HEK293 (cell line): ENCODE results near the gene TNNC1.

ENCODE experiments used
- GFI1B ChIP-seq: fragments of 450-650 bp; formaldehyde crosslinking; IDR thresholded peaks from 2 replicates; pipeline ENCODE4 v1.5.1; 2016; ENCODE audit warnings: missing biosample characterization, missing genetic modification characterization
- IKZF3 ChIP-seq: fragments of 450-650 bp; IDR thresholded peaks from 2 replicates; pipeline ENCODE4 v1.5.0; 2018; ENCODE audit warnings: missing biosample characterization, mild to moderate bottlenecking, missing genetic modification characterization, moderate library complexity
- PATZ1 ChIP-seq: fragments of 450-650 bp; formaldehyde crosslinking; IDR thresholded peaks from 2 replicates; pipeline ENCODE4 v1.5.1; 2016; ENCODE audit warnings: missing biosample characterization, missing genetic modification characterization
- REPIN1 ChIP-seq: fragments of 450-650 bp; formaldehyde crosslinking; IDR thresholded peaks from 2 replicates; pipeline ENCODE4 v1.5.1; 2017; ENCODE audit warnings: missing biosample characterization, missing genetic modification characterization, low read depth
- SP3 ChIP-seq: fragments of 450-650 bp; formaldehyde crosslinking; IDR thresholded peaks from 2 replicates; pipeline ENCODE4 v1.5.1; 2016; ENCODE audit warnings: missing biosample characterization, missing genetic modification characterization
- YY1 ChIP-seq: fragments of 450-650 bp; formaldehyde crosslinking; IDR thresholded peaks from 2 replicates; pipeline ENCODE4 v1.5.1; 2018; ENCODE audit warnings: missing biosample characterization, missing genetic modification characterization
- ZFP3 ChIP-seq: fragments of 450-650 bp; formaldehyde crosslinking; IDR thresholded peaks from 2 replicates; pipeline ENCODE4 v1.5.1; 2016; ENCODE audit warnings: low read depth, missing biosample characterization, missing genetic modification characterization
- ZNF184 ChIP-seq: fragments of 450-650 bp; IDR thresholded peaks from 2 replicates; pipeline ENCODE4 v1.5.1; 2018; ENCODE audit warnings: missing biosample characterization, mild to moderate bottlenecking, missing genetic modification characterization
- ZNF449 ChIP-seq: fragments of 450-650 bp; formaldehyde crosslinking; IDR thresholded peaks from 2 replicates; pipeline ENCODE4 v1.5.1; 2017; ENCODE audit warnings: missing biosample characterization, mild to moderate bottlenecking, missing genetic modification characterization, moderate library complexity
- ZNF548 ChIP-seq: fragments of 450-650 bp; formaldehyde crosslinking; IDR thresholded peaks from 2 replicates; pipeline ENCODE4 v1.5.1; 2016; ENCODE audit warnings: missing biosample characterization, missing genetic modification characterization
- ZNF658 ChIP-seq: fragments of 450-650 bp; formaldehyde crosslinking; IDR thresholded peaks from 2 replicates; pipeline ENCODE4; 2016; ENCODE audit warnings: missing biosample characterization, missing genetic modification characterization
- ZNF76 ChIP-seq: fragments of 450-650 bp; formaldehyde crosslinking; IDR thresholded peaks from 2 replicates; pipeline ENCODE4; 2016; ENCODE audit warnings: low read depth, missing biosample characterization, missing genetic modification characterization, borderline replicate concordance
- TF ChIP-seq, protein P1 (sequence below): fragments of 450-650 bp; formaldehyde crosslinking; IDR thresholded peaks from 2 replicates; pipeline ENCODE4 v1.5.1; 2016; ENCODE audit warnings: missing biosample characterization, missing genetic modification characterization
- TF ChIP-seq, protein P2 (sequence below): fragments of 450-650 bp; formaldehyde crosslinking; conservative IDR thresholded peaks from 2 replicates; pipeline ENCODE4 v1.5.1; 2016; ENCODE audit warnings: low read depth, missing biosample characterization, missing genetic modification characterization

GRCh38 chr3:52502808-52503350, 49.0 kb upstream of the TNNC1 start:
- TF ChIP-seq IKZF3 (tag by site-specific recombination) (no peak), REPIN1 (tag by site-specific recombination) (no peak), ZNF449 (tag by site-specific recombination) (no peak), YY1 (tag by site-specific recombination) (no peak), GFI1B (tag by site-specific recombination) (no peak), ZNF658 (tag by site-specific recombination) (no peak), PATZ1 (tag by site-specific recombination) (no peak), SP3 (tag by site-specific recombination) (no peak), ZNF548 (tag by site-specific recombination) (no peak), ZNF184 (tag by site-specific recombination) (no peak), ZFP3 (no peak), ZNF76 (no peak)
- TF ChIP-seq, protein P1, sequence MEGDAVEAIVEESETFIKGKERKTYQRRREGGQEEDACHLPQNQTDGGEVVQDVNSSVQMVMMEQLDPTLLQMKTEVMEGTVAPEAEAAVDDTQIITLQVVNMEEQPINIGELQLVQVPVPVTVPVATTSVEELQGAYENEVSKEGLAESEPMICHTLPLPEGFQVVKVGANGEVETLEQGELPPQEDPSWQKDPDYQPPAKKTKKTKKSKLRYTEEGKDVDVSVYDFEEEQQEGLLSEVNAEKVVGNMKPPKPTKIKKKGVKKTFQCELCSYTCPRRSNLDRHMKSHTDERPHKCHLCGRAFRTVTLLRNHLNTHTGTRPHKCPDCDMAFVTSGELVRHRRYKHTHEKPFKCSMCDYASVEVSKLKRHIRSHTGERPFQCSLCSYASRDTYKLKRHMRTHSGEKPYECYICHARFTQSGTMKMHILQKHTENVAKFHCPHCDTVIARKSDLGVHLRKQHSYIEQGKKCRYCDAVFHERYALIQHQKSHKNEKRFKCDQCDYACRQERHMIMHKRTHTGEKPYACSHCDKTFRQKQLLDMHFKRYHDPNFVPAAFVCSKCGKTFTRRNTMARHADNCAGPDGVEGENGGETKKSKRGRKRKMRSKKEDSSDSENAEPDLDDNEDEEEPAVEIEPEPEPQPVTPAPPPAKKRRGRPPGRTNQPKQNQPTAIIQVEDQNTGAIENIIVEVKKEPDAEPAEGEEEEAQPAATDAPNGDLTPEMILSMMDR (tag by site-specific recombination): no peak
- TF ChIP-seq, protein P2, sequence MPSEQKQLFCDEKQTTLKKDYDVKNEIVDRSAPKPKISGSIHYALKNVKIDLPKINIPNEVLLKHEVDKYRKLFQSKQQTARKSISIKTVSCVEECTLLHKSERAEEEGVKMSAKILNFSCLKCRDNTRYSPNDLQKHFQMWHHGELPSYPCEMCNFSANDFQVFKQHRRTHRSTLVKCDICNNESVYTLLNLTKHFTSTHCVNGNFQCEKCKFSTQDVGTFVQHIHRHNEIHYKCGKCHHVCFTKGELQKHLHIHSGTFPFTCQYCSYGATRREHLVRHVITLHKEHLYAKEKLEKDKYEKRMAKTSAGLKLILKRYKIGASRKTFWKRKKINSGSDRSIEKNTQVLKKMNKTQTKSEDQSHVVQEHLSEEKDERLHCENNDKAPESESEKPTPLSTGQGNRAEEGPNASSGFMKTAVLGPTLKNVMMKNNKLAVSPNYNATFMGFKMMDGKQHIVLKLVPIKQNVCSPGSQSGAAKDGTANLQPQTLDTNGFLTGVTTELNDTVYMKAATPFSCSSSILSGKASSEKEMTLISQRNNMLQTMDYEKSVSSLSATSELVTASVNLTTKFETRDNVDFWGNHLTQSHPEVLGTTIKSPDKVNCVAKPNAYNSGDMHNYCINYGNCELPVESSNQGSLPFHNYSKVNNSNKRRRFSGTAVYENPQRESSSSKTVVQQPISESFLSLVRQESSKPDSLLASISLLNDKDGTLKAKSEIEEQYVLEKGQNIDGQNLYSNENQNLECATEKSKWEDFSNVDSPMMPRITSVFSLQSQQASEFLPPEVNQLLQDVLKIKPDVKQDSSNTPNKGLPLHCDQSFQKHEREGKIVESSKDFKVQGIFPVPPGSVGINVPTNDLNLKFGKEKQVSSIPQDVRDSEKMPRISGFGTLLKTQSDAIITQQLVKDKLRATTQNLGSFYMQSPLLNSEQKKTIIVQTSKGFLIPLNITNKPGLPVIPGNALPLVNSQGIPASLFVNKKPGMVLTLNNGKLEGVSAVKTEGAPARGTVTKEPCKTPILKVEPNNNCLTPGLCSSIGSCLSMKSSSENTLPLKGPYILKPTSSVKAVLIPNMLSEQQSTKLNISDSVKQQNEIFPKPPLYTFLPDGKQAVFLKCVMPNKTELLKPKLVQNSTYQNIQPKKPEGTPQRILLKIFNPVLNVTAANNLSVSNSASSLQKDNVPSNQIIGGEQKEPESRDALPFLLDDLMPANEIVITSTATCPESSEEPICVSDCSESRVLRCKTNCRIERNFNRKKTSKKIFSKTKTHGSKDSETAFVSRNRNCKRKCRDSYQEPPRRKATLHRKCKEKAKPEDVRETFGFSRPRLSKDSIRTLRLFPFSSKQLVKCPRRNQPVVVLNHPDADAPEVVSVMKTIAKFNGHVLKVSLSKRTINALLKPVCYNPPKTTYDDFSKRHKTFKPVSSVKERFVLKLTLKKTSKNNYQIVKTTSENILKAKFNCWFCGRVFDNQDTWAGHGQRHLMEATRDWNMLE (tag by site-specific recombination): no peak
